KBM-7 (cell line): ENCODE data around the gene C11orf21.
A peak's percentile ranks its signal among the peaks of the same experiment; 100 is the strongest.
"Not testable (repeated sequence)": the region's sequence is repeated elsewhere in the genome, so short reads cannot be mapped to it uniquely, and the experiment has no call there.

Experiments
- DNase-seq: peaks from one replicate; pipeline ENCODE4 v3.0.0-alpha.2; 2015
- in situ Hi-C: fragments of 300-500 bp; cut with MboI; formaldehyde crosslinking; loops from 2 replicates; pipeline ENCODE4 v1.14.3; 2020; ENCODE audit warnings: low sequenced_read_pairs, low pct_unique_long_range_greater_than_20kb, mixed read lengths

The C11orf21 gene

DNA sequence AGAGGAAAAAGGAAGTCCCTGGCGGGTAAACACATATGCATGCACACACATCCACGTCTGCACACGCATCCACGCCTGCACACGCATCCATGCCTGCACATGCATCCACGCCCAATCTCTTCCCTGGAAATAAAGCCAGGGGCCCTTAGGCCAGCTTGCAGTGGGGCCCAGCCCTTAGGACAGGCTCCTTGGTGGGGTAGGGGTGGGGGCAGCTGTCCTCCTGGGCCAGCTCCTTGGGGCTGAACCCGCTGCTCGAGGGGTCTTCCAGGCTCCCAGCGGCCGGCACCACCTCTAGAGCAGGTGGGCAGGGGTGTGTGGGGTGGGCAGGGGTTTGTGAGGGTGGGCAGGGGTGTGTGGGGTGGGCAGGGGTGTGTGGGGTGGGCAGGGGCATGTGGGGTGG lies 1.9 kb downstream of the C11orf21 start:
- in situ Hi-C loops = no loop called here
- DNase-seq = no peak

GRCh38 chr11:2298795-2299761 lies 2.6 kb downstream of the C11orf21 start:
- in situ Hi-C loops = no loop called here
- no peak for DNase-seq

DNA sequence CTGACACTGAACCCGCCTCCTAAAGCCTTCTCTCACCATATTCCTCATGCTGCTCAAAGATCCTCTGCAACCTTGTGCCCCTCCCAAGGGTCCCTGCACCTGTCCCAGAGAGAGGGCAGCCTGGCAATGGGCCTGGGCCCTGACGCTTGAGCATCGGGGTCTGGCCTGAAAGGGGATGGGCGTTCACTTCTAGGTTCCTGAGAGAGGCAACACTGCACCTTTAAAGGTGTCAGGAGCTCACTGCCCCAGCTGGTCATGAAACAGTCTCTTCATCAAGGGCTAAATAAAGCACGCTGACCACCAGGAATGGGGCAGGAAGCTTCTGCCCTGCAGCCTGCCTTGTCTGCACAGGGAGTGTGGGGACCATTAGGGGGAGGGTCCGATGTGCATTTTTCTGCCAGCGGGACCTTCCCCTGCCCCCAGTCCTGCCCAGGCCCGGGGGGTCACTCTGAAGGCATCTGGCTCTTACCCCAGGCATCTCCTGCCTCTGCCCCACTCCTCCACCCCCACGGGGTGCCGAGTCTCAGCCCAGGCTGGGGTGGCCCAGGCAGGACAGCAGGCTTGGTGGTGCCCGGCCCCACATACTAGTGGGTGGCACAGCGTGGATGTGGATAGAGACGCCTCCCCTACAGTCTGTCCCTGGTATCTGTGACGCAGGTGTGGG lies 3.5 kb downstream of the C11orf21 start:
- no peak for DNase-seq
- in situ Hi-C loops = no loop called here

- in situ Hi-C loops = no loop called here
- no peak for DNase-seq
These were observed 4.1 kb downstream of the C11orf21 start for GRCh38 chr11:2297623-2298030.

- DNase-seq = no peak
- in situ Hi-C loops = no loop called here
These were observed 4.7 kb downstream of the C11orf21 start for GRCh38 chr11:2296913-2297622.

- in situ Hi-C loops = no loop called here
- DNase-seq = no peak
These were observed 5.5 kb downstream of the C11orf21 start for GRCh38 chr11:2295971-2296912.

- in situ Hi-C loops = no loop called here
These were observed 6.8 kb downstream of the C11orf21 start for GRCh38 chr11:2294926-2295290.

DNA sequence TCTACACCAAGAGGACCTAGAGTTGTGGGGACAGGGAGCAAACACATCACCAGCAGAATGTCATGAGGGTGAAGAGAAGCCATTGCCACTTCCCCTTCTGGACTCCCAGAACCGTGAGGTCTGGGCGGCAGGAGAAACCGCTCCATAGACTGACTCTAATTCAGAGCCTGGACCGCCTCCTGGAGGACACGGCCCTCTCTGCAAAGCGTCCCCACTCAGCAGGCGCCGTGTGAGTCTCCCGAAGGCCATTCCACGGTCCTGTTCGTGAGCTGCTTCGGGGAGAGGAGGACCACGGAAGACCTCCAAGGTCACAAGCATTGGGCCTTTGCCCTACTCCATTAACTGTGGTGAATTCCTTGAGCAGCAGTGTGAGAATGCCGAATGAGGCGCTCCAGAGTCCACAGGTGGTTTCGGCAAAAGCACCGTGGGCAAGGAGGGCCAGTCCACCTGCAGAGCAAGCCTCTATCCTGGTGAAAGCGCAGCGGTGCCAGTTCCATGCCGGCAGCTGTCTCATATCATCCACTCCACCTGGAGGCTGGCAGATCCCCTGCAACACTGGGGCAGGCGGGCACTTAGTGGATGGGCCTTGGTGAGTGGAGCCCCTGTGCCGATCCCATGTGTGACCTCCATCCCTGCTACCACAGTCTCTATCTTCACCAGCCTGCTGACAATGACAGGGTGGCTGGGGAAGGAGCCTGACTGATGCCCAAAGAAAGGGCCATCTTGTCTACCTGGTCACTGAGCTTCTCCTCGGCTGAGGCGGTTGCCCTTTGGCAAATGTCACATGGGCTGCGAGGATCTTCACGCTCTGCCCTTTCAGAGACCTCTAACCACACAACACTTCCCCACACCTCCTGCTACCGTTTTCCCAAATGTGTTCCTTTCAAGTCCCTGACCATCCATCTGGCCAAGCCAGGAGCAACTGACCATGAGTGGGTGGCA lies 7.5 kb downstream of the C11orf21 start:
- in situ Hi-C loops = no loop called here

More at GRCh38 chr11:2294926-2295290, 6.8 kb downstream of the C11orf21 start:
- no peak for DNase-seq

GRCh38 chr11:2293531-2293971 lies 8.2 kb downstream of the C11orf21 start:
- in situ Hi-C loops = no loop called here

More for the DNA sequence above, 7.5 kb downstream of the C11orf21 start:
- DNase-seq = peak; percentile 58

GRCh38 chr11:2290351-2290841 lies 11.3 kb downstream of the C11orf21 start:
- no peak for DNase-seq
- in situ Hi-C loops = no loop called here

More at GRCh38 chr11:2293531-2293971, 8.2 kb downstream of the C11orf21 start:
- no peak for DNase-seq

- in situ Hi-C loops = no loop called here
- no peak for DNase-seq
These were observed 11.9 kb downstream of the C11orf21 start for GRCh38 chr11:2289859-2290258.

DNA sequence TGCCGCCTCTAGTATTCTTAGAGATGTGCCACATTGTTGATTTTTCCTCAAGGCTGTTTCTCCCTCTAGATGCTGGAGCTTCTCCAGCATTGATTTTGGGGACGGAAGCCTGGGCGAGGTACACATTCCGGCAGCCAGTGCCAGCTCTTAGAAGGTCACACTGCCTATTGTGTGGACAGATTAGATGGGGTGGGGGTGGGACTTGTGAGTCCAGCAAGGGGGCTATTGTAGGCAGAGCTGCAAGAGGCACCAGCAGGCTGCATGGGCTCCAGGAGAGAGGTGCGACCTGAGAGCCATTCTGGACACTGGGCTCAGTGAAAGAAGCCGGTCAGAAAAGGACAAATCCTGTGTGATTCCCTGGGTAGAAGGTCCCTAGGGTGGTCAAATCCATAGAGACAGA lies 12.4 kb downstream of the C11orf21 start:
- DNase-seq = no peak
- in situ Hi-C loops = no loop called here

DNA sequence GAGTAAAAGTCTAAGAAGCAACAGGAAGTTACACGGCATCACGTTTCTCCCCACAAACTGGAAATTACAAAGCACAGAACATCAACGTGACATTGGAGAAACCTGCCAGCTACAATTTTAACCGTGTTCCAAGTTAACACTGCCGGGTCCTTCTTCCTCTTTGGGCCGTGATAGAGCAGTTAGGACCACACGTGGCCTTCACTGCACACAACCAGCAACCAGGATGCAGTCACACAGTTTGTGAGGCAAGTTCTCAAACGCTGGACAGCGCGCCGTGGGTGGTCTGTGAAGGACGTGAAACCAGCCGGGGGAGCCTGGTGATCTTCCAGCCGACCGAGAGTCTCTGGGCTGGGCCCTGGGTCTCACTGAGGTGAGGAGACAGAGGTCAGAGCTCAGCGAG lies 14.6 kb downstream of the C11orf21 start:
- in situ Hi-C loops = no loop called here
- DNase-seq = no peak

DNA sequence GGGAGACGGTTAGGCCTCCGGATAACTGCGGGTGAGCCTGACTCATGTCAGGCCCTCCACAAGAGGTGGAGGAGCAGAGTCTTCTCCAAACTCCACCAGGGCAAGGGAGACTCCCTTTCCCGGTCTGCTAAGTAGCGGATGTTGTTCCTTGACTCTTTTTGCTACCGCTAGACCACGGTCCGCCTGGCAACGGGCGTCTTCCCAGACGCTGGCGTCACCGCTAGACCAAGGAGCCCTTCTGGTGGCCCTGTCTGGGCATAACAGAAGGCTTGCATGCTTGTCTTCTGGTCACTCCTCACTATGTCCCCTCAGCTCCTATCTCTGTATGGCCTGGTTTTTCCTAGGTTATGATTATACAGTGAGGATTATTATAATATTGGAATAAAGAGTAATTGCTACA lies 15.4 kb downstream of the C11orf21 start:
- in situ Hi-C loops, DNase-seq: not testable (repeated sequence)

DNA sequence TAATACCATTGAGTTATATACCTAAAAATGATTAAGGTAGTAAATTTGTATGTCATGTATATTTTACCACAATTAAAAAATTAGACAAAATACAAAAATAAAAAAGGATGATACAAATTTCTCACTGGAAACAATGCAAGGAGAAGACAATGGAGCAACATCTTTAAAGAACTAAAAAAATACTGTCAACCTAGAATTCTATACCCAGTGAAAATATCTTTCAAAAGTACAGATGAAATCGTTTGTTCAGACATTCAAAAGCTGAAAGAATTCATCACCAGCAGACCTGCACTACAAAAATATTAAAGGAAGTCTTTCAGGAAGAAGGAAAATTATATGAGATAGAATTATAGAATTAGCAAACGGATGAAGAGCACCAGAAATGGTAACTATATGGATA lies 21.5 kb downstream of the C11orf21 start:
- in situ Hi-C loops = no loop called here
- no peak for DNase-seq

GRCh38 chr11:2277933-2278523 lies 23.7 kb downstream of the C11orf21 start:
- in situ Hi-C loops = no loop called here
- no peak for DNase-seq

GRCh38 chr11:2277008-2277346 lies 24.7 kb downstream of the C11orf21 start:
- no peak for DNase-seq
- in situ Hi-C loops = no loop called here
